Measurements from ENCODE around the gene CDH23. TPM values are rescaled to one million over a fixed set of nuclear protein-coding genes. Genes with fewer than 3 reads are reported as not detected.

Gene CDH23
- total and polyA plus RNA-seq, 2 donors (not counting 1 experiment from before 2014, with no cell fraction given): 0.37 to 0.89 TPM

DNA sequence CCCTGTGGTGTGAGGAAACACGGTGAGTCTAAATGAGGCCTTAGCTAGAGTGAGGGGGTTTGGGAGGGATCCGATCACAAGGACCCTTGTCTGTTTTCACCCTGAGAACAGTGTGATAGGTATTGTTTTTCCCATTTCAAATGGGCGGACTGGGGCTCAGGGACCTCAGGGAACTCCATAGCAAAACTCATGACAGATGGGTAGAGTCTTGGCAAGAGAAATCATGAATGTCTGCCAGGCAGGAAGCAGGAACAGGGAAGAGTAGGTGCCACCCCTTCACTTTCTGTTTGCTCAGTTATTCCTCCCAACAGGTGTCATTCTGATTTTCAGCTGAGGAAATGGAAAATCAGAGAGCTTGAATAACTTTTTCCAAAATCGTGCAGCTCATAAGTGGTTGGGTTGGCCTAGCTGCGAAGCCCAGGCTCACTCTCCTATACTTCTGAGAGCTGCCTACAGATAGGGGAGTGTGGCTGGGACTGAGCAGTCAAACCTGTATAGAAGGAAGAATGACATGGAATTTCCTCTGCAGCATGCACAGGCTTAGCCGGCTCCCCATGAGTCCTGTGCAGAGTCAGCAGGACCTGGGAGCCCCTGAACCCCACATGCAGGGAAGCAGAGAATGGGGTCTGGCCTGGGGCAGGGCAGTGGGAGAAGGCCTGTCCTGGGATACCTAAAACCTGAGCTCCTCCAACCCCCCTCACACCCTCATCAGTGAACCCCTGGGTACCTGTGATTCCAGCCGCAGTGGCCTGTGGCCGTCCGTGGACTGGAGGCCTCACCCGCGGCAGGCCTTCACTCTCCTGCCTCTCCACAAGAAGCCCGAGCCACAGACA, 340.5 kb downstream of the CDH23 start:
- H3K4me1 ChIP-seq (ENCODE audit: control insufficient read depth in 2 of 2, insufficient read depth in 2 of 2, low read length in 2 of 2): peaks cover 41 to 67% of the 10 kb centered on the region in 2 donors
- H2AFZ ChIP-seq (ENCODE audit: insufficient read depth, low read depth, low read length, poor library complexity, severe bottlenecking): peak overlapping the region; percentile 72
- Mint-ChIP-seq H3K4me1 (peaks cover 80% of the 10 kb centered on the region), H3K27ac (peak overlapping the region; percentile 93), H3K27me3 (no peaks in the 10 kb centered on the region), H3K4me3 (no peak overlapping the region), H3K9me3 (ENCODE audit: insufficient read depth) (no peaks in the 10 kb centered on the region)
- ATAC-seq (ENCODE audit: low read depth): no peak
- no peaks in the 10 kb centered on the region for H3K36me3 ChIP-seq (replicated peaks in 1 of 2; ENCODE audit: control extremely low read depth in 1 of 2, control insufficient read depth in 1 of 2, extremely low read depth in 1 of 2, insufficient read depth in 2 of 2, low read length in 1 of 2)
- POLR2A ChIA-PET: no interaction called here
- TF ChIP-seq EZH2 (IDR thresholded peaks at IDR 0.05; ENCODE audit: borderline replicate concordance, insufficient read depth, low read depth, low read length, poor library complexity, severe bottlenecking): no peak
- intact Hi-C loops (cut with micrococcal nuclease): no loop called here
- H3K9me3 ChIP-seq (ENCODE audit: control extremely low read depth in 1 of 3, control insufficient read depth in 2 of 3, insufficient read depth in 1 of 3, low read length in 2 of 3): no peaks in the 10 kb centered on the region
- no peaks in the 10 kb centered on the region for H3K27me3 ChIP-seq (replicated peaks in 1 of 4; ENCODE audit: control extremely low read depth in 1 of 4, control insufficient read depth in 3 of 4, insufficient read depth in 4 of 4, low read length in 3 of 4)
- CTCF ChIA-PET: interaction anchor here (0.7 to 1.7 kb wide), 2 partner anchors 10 to 12 kb away, joined by 3 to 6 read pairs; no protein-coding TSS in a partner anchor
- H3K27ac ChIP-seq (ENCODE audit: low read length in 2 of 2): peak overlapping the region; percentile 77 to 82
- no peak for DNase-seq
- WGBS (ENCODE audit: insufficient coverage): 72% methylated on average over 12 of the region's 12 CpGs
- H3K9ac ChIP-seq (ENCODE audit: low read length): no peak overlapping the region
- H3K79me2 ChIP-seq (ENCODE audit: control insufficient read depth, insufficient read depth, low read length): no peaks in the 10 kb centered on the region
- H3K4me2 ChIP-seq (replicated peaks; ENCODE audit: low read depth, low read length, poor library complexity, severe bottlenecking): no peak overlapping the region
- H3K4me3 ChIP-seq (ENCODE audit: control extremely low read depth in 1 of 5, extremely low read depth in 1 of 5, insufficient read depth in 1 of 5, low read depth in 2 of 5, low read length in 4 of 5): no peak overlapping the region
- H4K20me1 ChIP-seq (ENCODE audit: control insufficient read depth, insufficient read depth, low read length, poor library complexity, severe bottlenecking): no peaks in the 10 kb centered on the region

DNA sequence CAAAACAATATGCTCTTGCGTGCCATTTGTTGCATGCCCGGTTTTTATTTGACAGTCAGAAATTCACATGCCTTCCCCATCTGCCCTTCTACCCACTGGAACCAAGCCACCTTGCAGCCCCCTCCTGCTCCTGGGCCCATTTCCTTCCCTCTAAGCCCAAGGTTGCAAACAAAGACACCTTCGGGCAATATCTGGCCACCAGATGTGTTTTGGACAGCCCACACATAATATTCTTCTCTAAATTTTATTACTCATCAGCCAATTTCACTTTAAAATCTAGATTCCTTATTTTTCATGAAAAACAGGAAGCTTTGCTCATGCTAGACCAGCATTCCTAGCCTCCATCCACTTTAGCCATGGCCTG, 341.1 kb downstream of the CDH23 start:
- Histone ChIP-seq H3K4me2 (replicated peaks; ENCODE audit: low read depth, low read length, poor library complexity, severe bottlenecking) (no peak overlapping the region), H2AFZ (ENCODE audit: insufficient read depth, low read depth, low read length, poor library complexity, severe bottlenecking) (peak overlapping the region; percentile 5), H3K9ac (ENCODE audit: low read length) (no peak overlapping the region), H3K4me1 (ENCODE audit: control insufficient read depth in 2 of 2, insufficient read depth in 2 of 2, low read length in 2 of 2) (peaks cover 44 to 72% of the 10 kb centered on the region in 2 donors), H4K20me1 (ENCODE audit: control insufficient read depth, insufficient read depth, low read length, poor library complexity, severe bottlenecking) (no peaks in the 10 kb centered on the region), H3K79me2 (ENCODE audit: control insufficient read depth, insufficient read depth, low read length) (no peaks in the 10 kb centered on the region), H3K27me3 (replicated peaks in 1 of 4; ENCODE audit: control extremely low read depth in 1 of 4, control insufficient read depth in 3 of 4, insufficient read depth in 4 of 4, low read length in 3 of 4) (no peaks in the 10 kb centered on the region), H3K4me3 (ENCODE audit: control extremely low read depth in 1 of 5, extremely low read depth in 1 of 5, insufficient read depth in 1 of 5, low read depth in 2 of 5, low read length in 4 of 5) (no peak overlapping the region), H3K36me3 (replicated peaks in 1 of 2; ENCODE audit: control extremely low read depth in 1 of 2, control insufficient read depth in 1 of 2, extremely low read depth in 1 of 2, insufficient read depth in 2 of 2, low read length in 1 of 2) (no peaks in the 10 kb centered on the region), H3K9me3 (ENCODE audit: control extremely low read depth in 1 of 3, control insufficient read depth in 2 of 3, insufficient read depth in 1 of 3, low read length in 2 of 3) (peaks cover 0 to 2% (median 0%) of the 10 kb centered on the region in 3 donors), H3K27ac (ENCODE audit: low read length in 2 of 2) (peak overlapping the region in 1 of 2 donors; percentile 82)
- Mint-ChIP-seq H3K4me3 (no peak overlapping the region), H3K27ac (peak overlapping the region; percentile 80), H3K9me3 (ENCODE audit: insufficient read depth) (no peaks in the 10 kb centered on the region), H3K4me1 (peaks cover 80% of the 10 kb centered on the region), H3K27me3 (no peaks in the 10 kb centered on the region)
- CTCF ChIA-PET: interaction anchor here (0.7 kb wide), 1 partner anchor 9 kb away, joined by 3 read pairs; no protein-coding TSS in a partner anchor
- intact Hi-C loops (cut with micrococcal nuclease): no loop called here
- DNase-seq: no peak
- ATAC-seq (ENCODE audit: low read depth): no peak
- TF ChIP-seq, protein P1, sequence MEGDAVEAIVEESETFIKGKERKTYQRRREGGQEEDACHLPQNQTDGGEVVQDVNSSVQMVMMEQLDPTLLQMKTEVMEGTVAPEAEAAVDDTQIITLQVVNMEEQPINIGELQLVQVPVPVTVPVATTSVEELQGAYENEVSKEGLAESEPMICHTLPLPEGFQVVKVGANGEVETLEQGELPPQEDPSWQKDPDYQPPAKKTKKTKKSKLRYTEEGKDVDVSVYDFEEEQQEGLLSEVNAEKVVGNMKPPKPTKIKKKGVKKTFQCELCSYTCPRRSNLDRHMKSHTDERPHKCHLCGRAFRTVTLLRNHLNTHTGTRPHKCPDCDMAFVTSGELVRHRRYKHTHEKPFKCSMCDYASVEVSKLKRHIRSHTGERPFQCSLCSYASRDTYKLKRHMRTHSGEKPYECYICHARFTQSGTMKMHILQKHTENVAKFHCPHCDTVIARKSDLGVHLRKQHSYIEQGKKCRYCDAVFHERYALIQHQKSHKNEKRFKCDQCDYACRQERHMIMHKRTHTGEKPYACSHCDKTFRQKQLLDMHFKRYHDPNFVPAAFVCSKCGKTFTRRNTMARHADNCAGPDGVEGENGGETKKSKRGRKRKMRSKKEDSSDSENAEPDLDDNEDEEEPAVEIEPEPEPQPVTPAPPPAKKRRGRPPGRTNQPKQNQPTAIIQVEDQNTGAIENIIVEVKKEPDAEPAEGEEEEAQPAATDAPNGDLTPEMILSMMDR (IDR thresholded peaks at IDR 0.05): no peak
- TF ChIP-seq EZH2 (IDR thresholded peaks at IDR 0.05; ENCODE audit: borderline replicate concordance, insufficient read depth, low read depth, low read length, poor library complexity, severe bottlenecking): no peak
- WGBS (ENCODE audit: insufficient coverage): 31% methylated on average over 3 of the region's 3 CpGs
- POLR2A ChIA-PET: no interaction called here
